ENCODE results near the gene PPP2R2B.

- no peak for TF ChIP-seq CTCF (optimal IDR thresholded peaks at IDR 0.05 in 1 of 3, IDR thresholded peaks at IDR 0.05 in 1 of 3, conservative IDR thresholded peaks at IDR 0.05 in 1 of 3; ENCODE audit: extremely low read depth in 1 of 3, insufficient read depth in 2 of 3, low read length in 3 of 3)
- TF ChIP-seq EZH2 (IDR thresholded peaks at IDR 0.05; ENCODE audit: low read length): no peak
Observed at GRCh38 chr5:146867996-146868708, 10.4 kb downstream of the PPP2R2B start.
